Neuronal stem cell (in vitro differentiated cells): ENCODE measurements around the gene DBNDD1.
A peak's percentile ranks its signal among the peaks of the same experiment; 100 is the strongest.

Experiments
- DNase-seq: peaks from one replicate; pipeline ENCODE4 v3.0.0-alpha.2; 2013; ENCODE audit warnings: low spot score
- H2AFZ ChIP-seq: one replicate; pipeline ENCODE4 v1.6.1; 2013; ENCODE audit warnings: mild to moderate bottlenecking, low read length, inconsistent platforms
- H2AK5ac ChIP-seq: 2 replicates; pipeline ENCODE4 v1.6.1; 2013; ENCODE audit warnings: low read depth, mild to moderate bottlenecking, inconsistent platforms, low read length, moderate library complexity, mixed read lengths
- H2BK120ac ChIP-seq: 2 replicates; pipeline ENCODE4 v1.6.1; 2013; ENCODE audit warnings: low read depth, mild to moderate bottlenecking, inconsistent platforms, low read length, moderate library complexity, mixed read lengths
- H2BK12ac ChIP-seq: one replicate; pipeline ENCODE4 v1.6.1; 2013; ENCODE audit warnings: low read length, inconsistent platforms
- H2BK15ac ChIP-seq: 2 replicates; pipeline ENCODE4 v1.6.1; 2013; ENCODE audit warnings: mild to moderate bottlenecking, low read length, inconsistent platforms, mixed read lengths
- H2BK5ac ChIP-seq: one replicate; pipeline ENCODE4 v1.6.1; 2013; ENCODE audit warnings: inconsistent platforms, mild to moderate bottlenecking, low read length, moderate library complexity
- H3K14ac ChIP-seq: one replicate; pipeline ENCODE4 v1.6.1; 2013; ENCODE audit warnings: low read length, inconsistent platforms
- H3K18ac ChIP-seq: 2 replicates; pipeline ENCODE4 v1.6.1; 2013; ENCODE audit warnings: low read length, inconsistent platforms
- H3K23ac ChIP-seq: 2 replicates; pipeline ENCODE4 v1.6.1; 2013; ENCODE audit warnings: low read depth, mild to moderate bottlenecking, mixed read lengths, low read length, inconsistent platforms; ENCODE audit not compliant: poor library complexity
- H3K27ac ChIP-seq: replicated peaks from 3 replicates; pipeline ENCODE4 v1.5.1; 2013; ENCODE audit warnings: low read length, inconsistent platforms
- H3K27me3 ChIP-seq, 3 experiments: 2 replicates each; pipeline ENCODE4 v1.6.1; 2013; ENCODE audit warnings: low read length in 3 of 3, mild to moderate bottlenecking in 2 of 3, inconsistent platforms in 1 of 3, low read depth in 1 of 3, mixed read lengths in 1 of 3, moderate library complexity in 1 of 3; ENCODE audit not compliant: control insufficient read depth in 3 of 3, insufficient read depth in 3 of 3
- H3K36me3 ChIP-seq, 2 donors: replicated peaks in 1 of 2; 2 replicates each; pipeline ENCODE4 v1.6.1; 2013; ENCODE audit warnings: low read length in 2 of 2; ENCODE audit not compliant: control insufficient read depth in 2 of 2, insufficient read depth in 2 of 2
- H3K4ac ChIP-seq: 2 replicates; pipeline ENCODE4 v1.6.1; 2013; ENCODE audit warnings: inconsistent platforms, mild to moderate bottlenecking, low read length, moderate library complexity
- H3K4me1 ChIP-seq, 2 donors: 1 replicate in 1 of 2; 2 replicates in 1 of 2; pipeline ENCODE4 v1.6.1; 2013; ENCODE audit warnings: low read length in 2 of 2, low read depth in 1 of 2; ENCODE audit not compliant: control insufficient read depth in 2 of 2, insufficient read depth in 1 of 2
- H3K4me2 ChIP-seq: one replicate; pipeline ENCODE4 v1.6.1; 2013; ENCODE audit warnings: mild to moderate bottlenecking, low read length, inconsistent platforms; ENCODE audit not compliant: insufficient read depth, poor library complexity, severe bottlenecking
- H3K4me3 ChIP-seq, 2 donors: 2 replicates each; pipeline ENCODE4 v1.5.1; 2013; ENCODE audit warnings: low read length in 2 of 2, mild to moderate bottlenecking in 2 of 2, inconsistent platforms in 1 of 2, moderate library complexity in 1 of 2
- H3K79me1 ChIP-seq: one replicate; pipeline ENCODE4 v1.6.1; 2013; ENCODE audit warnings: low read depth, mild to moderate bottlenecking, inconsistent platforms, low read length, moderate library complexity
- H3K9ac ChIP-seq: one replicate; pipeline ENCODE4 v1.6.1; 2013; ENCODE audit warnings: mild to moderate bottlenecking, low read depth, low read length, inconsistent platforms; ENCODE audit not compliant: poor library complexity
- H3K9me3 ChIP-seq, 2 donors: replicated peaks in 1 of 2; 2 replicates each; pipeline versions ENCODE3 to v1.6.1; 2013; ENCODE audit warnings: low read length in 2 of 2, mild to moderate bottlenecking in 2 of 2, inconsistent platforms in 1 of 2, low read depth in 1 of 2, mixed read lengths in 1 of 2, moderate library complexity in 1 of 2; ENCODE audit not compliant: control insufficient read depth in 2 of 2, insufficient read depth in 1 of 2
- H4K8ac ChIP-seq: one replicate; pipeline ENCODE4 v1.6.1; 2013; ENCODE audit warnings: low read depth, mild to moderate bottlenecking, inconsistent platforms, low read length, moderate library complexity
- H4K91ac ChIP-seq: one replicate; pipeline ENCODE4 v1.6.1; 2013; ENCODE audit warnings: low read length, low read depth, mild to moderate bottlenecking, inconsistent platforms; ENCODE audit not compliant: poor library complexity
- WGBS, 2 donors: extraction: QIAGEN DNeasy Blood & Tissue Kit; methylation state at CpG; one replicate each; pipeline ENCODE4 v1.1.7; 2013; ENCODE audit warnings: missing lambda C conversion rate in 2 of 2, mixed read lengths in 1 of 2; ENCODE audit not compliant: insufficient read length in 2 of 2, insufficient replicate concordance in 1 of 2; ENCODE audit errors: extremely low coverage in 2 of 2; 5-methylcytosine and 5-hydroxymethylcytosine counted together

Gene DBNDD1

DNA sequence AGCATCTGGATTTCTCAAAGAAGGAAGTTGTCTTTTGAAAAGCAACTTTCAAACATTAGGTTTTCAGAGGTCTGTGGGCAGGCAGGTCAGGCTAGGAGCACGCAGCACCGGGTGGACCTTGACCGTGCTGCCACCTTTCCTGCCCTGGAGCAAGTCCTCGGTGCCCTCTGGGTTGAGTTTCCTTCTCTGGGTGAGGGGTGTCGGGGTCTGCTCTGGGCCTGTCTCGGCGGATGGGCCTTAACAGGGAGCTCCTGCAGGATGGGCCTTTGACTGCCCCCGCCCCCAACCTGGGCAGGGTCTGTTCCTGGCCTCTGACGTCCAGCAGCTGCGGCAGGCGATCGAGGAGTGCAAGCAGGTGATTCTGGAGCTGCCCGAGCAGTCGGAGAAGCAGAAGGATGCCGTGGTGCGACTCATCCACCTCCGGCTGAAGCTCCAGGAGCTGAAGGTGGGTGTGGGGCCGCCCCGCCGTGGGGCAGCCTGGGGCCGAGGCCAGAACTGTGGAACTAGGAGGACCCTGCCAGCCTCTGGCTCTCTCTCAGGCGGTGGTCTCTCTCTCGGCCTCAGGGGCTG, 62.0 kb downstream of the DBNDD1 start:
- no peak overlapping the region for H3K27ac ChIP-seq
- H3K4me3 ChIP-seq, result no peak overlapping the region
- no peak overlapping the region for H3K4me2 ChIP-seq
- no peaks in the 10 kb centered on the region for H3K9me3 ChIP-seq
- H2BK15ac ChIP-seq, result no peak overlapping the region
- peaks cover 0 to 2% of the 10 kb centered on the region in 2 donors for H3K4me1 ChIP-seq
- no peak overlapping the region for H4K91ac ChIP-seq
- H3K9ac ChIP-seq, result peak overlapping the region; percentile 37
- H3K14ac ChIP-seq, result no peak overlapping the region
- no peak overlapping the region for H2BK120ac ChIP-seq
- H4K8ac ChIP-seq, result no peak overlapping the region
- H3K36me3 ChIP-seq, result peaks cover 30 to 63% of the 10 kb centered on the region in 2 donors
- no peak overlapping the region for H2AFZ ChIP-seq
- no peak for DNase-seq
- H2BK12ac ChIP-seq, result no peak overlapping the region
- peaks cover 6% of the 10 kb centered on the region for H3K79me1 ChIP-seq
- H3K4ac ChIP-seq, result no peak overlapping the region
- H3K27me3 ChIP-seq, result no peaks in the 10 kb centered on the region
- WGBS, 2 donors, result no CpG with 5 or more reads among the region's 23 CpGs
- H2BK5ac ChIP-seq, result peak overlapping the region; percentile 26
- no peak overlapping the region for H3K18ac ChIP-seq
- H3K23ac ChIP-seq, result no peak overlapping the region
- no peak overlapping the region for H2AK5ac ChIP-seq

DNA sequence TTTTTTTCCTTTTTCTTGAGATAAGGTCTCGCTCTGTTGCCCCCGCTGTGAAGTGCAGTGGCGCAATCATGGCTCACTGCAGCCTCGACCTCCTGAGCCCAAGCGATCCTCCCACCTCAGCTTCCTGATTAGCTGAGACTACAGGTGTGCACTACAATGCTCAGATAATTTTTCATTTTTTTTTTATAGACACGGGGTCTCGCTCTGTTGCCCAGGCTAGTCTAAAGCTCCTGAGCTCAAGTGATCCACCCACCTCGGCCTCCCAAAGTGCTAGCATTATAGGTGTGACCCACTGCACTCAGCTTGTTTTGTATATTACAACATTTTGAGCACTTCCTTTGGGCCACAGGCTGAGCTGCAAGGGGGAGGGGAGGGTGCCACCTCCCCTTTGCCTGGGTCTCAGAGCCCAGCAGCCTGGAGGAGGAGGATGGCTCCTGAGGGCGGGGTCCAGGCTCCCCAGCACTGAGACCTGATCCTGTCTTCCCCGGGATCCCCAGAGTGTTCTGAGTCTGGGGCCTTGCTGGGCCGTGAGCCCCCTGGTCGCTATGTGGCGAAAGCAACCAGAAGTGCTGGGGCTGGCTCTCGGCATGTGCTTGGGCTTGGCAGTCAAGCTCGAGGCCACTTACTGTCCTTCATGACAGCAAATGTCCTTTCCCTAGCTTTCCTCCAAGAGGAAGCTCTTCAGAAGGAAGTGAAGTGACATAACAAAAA, 62.6 kb downstream of the DBNDD1 start:
- Histone ChIP-seq H3K9ac (no peak overlapping the region), H2BK15ac (no peak overlapping the region), H3K36me3 (peaks cover 28 to 63% of the 10 kb centered on the region in 2 donors), H3K18ac (no peak overlapping the region), H3K4me2 (no peak overlapping the region), H3K27ac (no peak overlapping the region), H3K23ac (peak overlapping the region; percentile 65), H3K14ac (no peak overlapping the region), H2BK12ac (no peak overlapping the region), H3K4ac (no peak overlapping the region), H3K4me1 (peaks cover 0 to 2% of the 10 kb centered on the region in 2 donors), H4K8ac (no peak overlapping the region), H2AFZ (no peak overlapping the region), H2AK5ac (no peak overlapping the region), H2BK5ac (no peak overlapping the region), H4K91ac (no peak overlapping the region), H3K9me3 (no peaks in the 10 kb centered on the region), H2BK120ac (no peak overlapping the region), H3K27me3 (no peaks in the 10 kb centered on the region), H3K4me3 (no peak overlapping the region), H3K79me1 (peaks cover 7% of the 10 kb centered on the region)
- WGBS, 2 donors, result no CpG with 5 or more reads among the region's 15 CpGs
- no peak for DNase-seq

DNA sequence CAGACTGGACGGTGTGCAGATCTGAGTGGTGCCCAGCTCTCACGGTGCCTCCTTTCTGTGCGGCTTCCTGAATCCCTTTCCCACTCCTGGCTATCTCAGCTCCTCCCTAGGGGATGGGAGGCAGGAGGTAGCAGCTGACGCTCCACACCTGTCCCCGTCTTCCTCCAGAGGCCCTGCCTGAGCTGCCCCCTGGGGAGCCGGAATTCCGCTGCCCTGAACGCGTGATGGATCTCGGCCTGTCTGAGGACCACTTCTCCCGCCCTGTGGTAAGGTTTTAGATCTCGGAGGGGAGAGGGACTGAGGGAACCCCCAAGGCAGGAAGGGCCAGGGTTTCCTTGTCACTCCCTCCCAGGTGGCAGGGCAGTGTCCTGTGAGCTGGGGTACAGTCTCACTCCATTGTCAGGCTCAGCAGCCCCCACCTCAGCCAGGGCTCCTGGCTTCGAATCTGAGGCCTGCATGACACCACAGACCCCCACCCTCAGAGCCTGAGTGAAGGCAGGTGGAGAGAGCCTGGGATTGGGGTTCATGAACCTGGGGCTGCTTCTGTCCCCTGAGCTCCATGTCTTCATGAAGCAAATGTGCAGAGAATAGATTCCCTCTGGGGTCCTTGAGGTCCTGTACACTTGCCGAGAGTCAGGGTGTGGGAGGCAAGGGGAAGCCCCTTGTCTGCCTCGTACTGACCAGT, 64.1 kb downstream of the DBNDD1 start:
- Histone ChIP-seq H2BK15ac (no peak overlapping the region), H3K23ac (no peak overlapping the region), H3K4me3 (no peak overlapping the region), H4K91ac (no peak overlapping the region), H3K4me2 (no peak overlapping the region), H3K18ac (no peak overlapping the region), H2BK5ac (no peak overlapping the region), H3K14ac (no peak overlapping the region), H2BK12ac (no peak overlapping the region), H2AK5ac (no peak overlapping the region), H3K4me1 (peaks cover 0 to 2% of the 10 kb centered on the region in 2 donors), H3K27me3 (no peaks in the 10 kb centered on the region), H3K9me3 (no peaks in the 10 kb centered on the region), H3K79me1 (peaks cover 7% of the 10 kb centered on the region), H2BK120ac (no peak overlapping the region), H3K9ac (no peak overlapping the region), H2AFZ (no peak overlapping the region), H4K8ac (no peak overlapping the region), H3K27ac (no peak overlapping the region), H3K4ac (no peak overlapping the region), H3K36me3 (peaks cover 18 to 53% of the 10 kb centered on the region in 2 donors)
- DNase-seq, result no peak
- no CpG with 5 or more reads among the region's 15 CpGs for WGBS, 2 donors
